ENCODE results near the gene FLOT1. TPM values are rescaled to one million over a fixed set of nuclear protein-coding genes. Genes with fewer than 3 reads are reported as not detected.

FLOT1 gene
- total and polyA plus RNA-seq, 2 donors (not counting 1 experiment from before 2014, with no cell fraction given): 71.2 to 79.4 TPM

- CTCF ChIA-PET: interaction anchor here (0.7 to 4.4 kb wide), 8 partner anchors 10 to 335 kb away, joined by 3 to 23 read pairs (median 4); no protein-coding TSS in a partner anchor
- peak; percentile 79 for DNase-seq
- H3K9me3 ChIP-seq (ENCODE audit: control extremely low read depth in 1 of 3, control insufficient read depth in 2 of 3, insufficient read depth in 1 of 3, low read length in 2 of 3): no peaks in the 10 kb centered on the region
- peak within 1 kb of the TSS in 1 of 2 donors; percentile 61 for H3K27ac ChIP-seq (ENCODE audit: low read length in 2 of 2)
- peaks cover 13 to 28% of the 10 kb centered on the region in 2 donors for H3K4me1 ChIP-seq (ENCODE audit: control insufficient read depth in 2 of 2, insufficient read depth in 2 of 2, low read length in 2 of 2)
- peak within 1 kb of the TSS; percentile 80 for H2AFZ ChIP-seq (ENCODE audit: insufficient read depth, low read depth, low read length, poor library complexity, severe bottlenecking)
- peak within 1 kb of the TSS; percentile 92 for H3K4me2 ChIP-seq (replicated peaks; ENCODE audit: low read depth, low read length, poor library complexity, severe bottlenecking)
- Mint-ChIP-seq H3K4me3 (peak within 1 kb of the TSS; percentile 87), H3K9me3 (ENCODE audit: insufficient read depth) (no peaks in the 10 kb centered on the region), H3K27me3 (no peaks in the 10 kb centered on the region), H3K4me1 (peaks cover 39% of the 10 kb centered on the region), H3K27ac (peak within 1 kb of the TSS; percentile 87)
- POLR2A ChIA-PET: interaction anchor here (0.6 to 0.7 kb wide), 2 partner anchors 10 to 61 kb away, joined by 3 to 9 read pairs; no protein-coding TSS in a partner anchor
- H3K4me3 ChIP-seq (ENCODE audit: control extremely low read depth in 1 of 5, extremely low read depth in 1 of 5, insufficient read depth in 1 of 5, low read depth in 2 of 5, low read length in 4 of 5): peak within 1 kb of the TSS; percentile 36 to 82 (median 63)
- intact Hi-C loops (cut with micrococcal nuclease): loop anchor here (2.0 to 10.0 kb wide), 6 partner anchors 51 to 343 kb away; partner anchors contain the start of genes ABCF1 and VARS2
- peak; percentile 82 for TF ChIP-seq CTCF (IDR thresholded peaks at IDR 0.05)
- no peak for TF ChIP-seq EZH2 (IDR thresholded peaks at IDR 0.05; ENCODE audit: borderline replicate concordance, insufficient read depth, low read depth, low read length, poor library complexity, severe bottlenecking)
- peak within 1 kb of the TSS; percentile 70 for H3K9ac ChIP-seq (ENCODE audit: low read length)
- H3K27me3 ChIP-seq (replicated peaks in 1 of 4; ENCODE audit: control extremely low read depth in 1 of 4, control insufficient read depth in 3 of 4, insufficient read depth in 4 of 4, low read length in 3 of 4): no peaks in the 10 kb centered on the region
- ATAC-seq (ENCODE audit: low read depth): peak; percentile 44
- H4K20me1 ChIP-seq (ENCODE audit: control insufficient read depth, insufficient read depth, low read length, poor library complexity, severe bottlenecking): no peaks in the 10 kb centered on the region
- WGBS (ENCODE audit: insufficient coverage): under 1% methylated on average over 48 of the region's 54 CpGs
- peaks cover 4% of the 10 kb centered on the region for H3K79me2 ChIP-seq (ENCODE audit: control insufficient read depth, insufficient read depth, low read length)
- peaks cover 0 to 6% of the 10 kb centered on the region in 2 experiments for H3K36me3 ChIP-seq (replicated peaks in 1 of 2; ENCODE audit: control extremely low read depth in 1 of 2, control insufficient read depth in 1 of 2, extremely low read depth in 1 of 2, insufficient read depth in 2 of 2, low read length in 1 of 2)
These were observed 1.7 kb upstream of the FLOT1 start, which contains the start of gene IER3 for GRCh38 chr6:30744054-30744805. IER3 (minus strand) TSS chr6:30744547; CDS start chr6:30744518, 29 bp downstream.

Data from B cell (primary cell).